H1 (cell line): ENCODE measurements around the gene GPR160. TPM values are rescaled to one million over a fixed set of nuclear protein-coding genes. Genes with fewer than 3 reads are reported as not detected.

Experiments used
- CTCF ChIA-PET: fragments of 300-600 bp; sonication (Branson Sonifier 250); formaldehyde crosslinking; loops from one replicate; lab custom pipeline; 2021; ENCODE audit not compliant: partially characterized antibody; lab: Charles Lee
- POLR2A ChIA-PET: fragments of 300-600 bp; sonication (Branson Sonifier 250); formaldehyde crosslinking; loops from one replicate; lab custom pipeline; 2021; ENCODE audit warnings: inconsistent platforms; ENCODE audit not compliant: partially characterized antibody; lab: Charles Lee
- DNase-seq, 2 experiments: peaks; one replicate each; pipeline versions ENCODE4 v3.0.0 to v3.0.0-alpha.2; 2010 to 2022; ENCODE audit warnings: low spot score in 2 of 2, low read depth in 1 of 2, mixed read lengths in 1 of 2
- FAIRE-seq: peaks from 2 replicates; lab custom pipeline; 2011; peaks lifted over from hg19 to GRCh38; lab: Jason Lieb, UNC
- H2AFZ ChIP-seq: 2 replicates; pipeline ENCODE4 v1.8.1; 2012; ENCODE audit warnings: low read length, inconsistent platforms
- H2AK5ac ChIP-seq: 2 replicates; pipeline ENCODE4 v1.6.1; 2013; ENCODE audit warnings: low read depth, low read length
- H2BK120ac ChIP-seq: replicated peaks from 2 replicates; pipeline ENCODE3; 2013; ENCODE audit warnings: low read depth, low read length, inconsistent platforms
- H2BK12ac ChIP-seq: 2 replicates; pipeline ENCODE4 v1.6.1; 2013; ENCODE audit warnings: low read depth, low read length
- H2BK15ac ChIP-seq: 2 replicates; pipeline ENCODE4 v1.6.1; 2013; ENCODE audit warnings: low read length
- H2BK20ac ChIP-seq: 2 replicates; pipeline ENCODE4 v1.6.1; 2013; ENCODE audit warnings: low read length
- H2BK5ac ChIP-seq: 2 replicates; pipeline ENCODE4 v1.6.1; 2013; ENCODE audit warnings: low read depth, low read length
- H3K14ac ChIP-seq: 2 replicates; pipeline ENCODE4 v1.6.1; 2013; ENCODE audit warnings: inconsistent platforms; ENCODE audit not compliant: insufficient read length
- H3K18ac ChIP-seq: 2 replicates; pipeline ENCODE4 v1.6.1; 2013; ENCODE audit warnings: low read length; ENCODE audit errors: extremely low read depth
- H3K23ac ChIP-seq: 2 replicates; pipeline ENCODE4 v1.6.1; 2013; ENCODE audit warnings: inconsistent platforms; ENCODE audit not compliant: insufficient read length
- H3K23me2 ChIP-seq: 2 replicates; pipeline ENCODE4 v1.6.1; 2013; ENCODE audit warnings: low read depth, low read length
- H3K27ac ChIP-seq: 2 replicates; pipeline ENCODE4 v1.6.1; 2011; ENCODE audit warnings: low read depth, low read length, inconsistent platforms
- H3K27me3 ChIP-seq, 4 experiments: replicated peaks in 1 of 4; 1 replicate in 1 of 4; 2 replicates in 3 of 4; pipeline versions ENCODE4 v1.6.1 to v1.8.1; 2011 to 2013; ENCODE audit warnings: low read length in 3 of 4, mild to moderate bottlenecking in 3 of 4, inconsistent platforms in 2 of 4, mixed read lengths in 2 of 4, moderate library complexity in 1 of 4; ENCODE audit not compliant: control insufficient read depth in 3 of 4, insufficient read depth in 3 of 4; ENCODE audit errors: extremely low read depth in 1 of 4
- H3K36me3 ChIP-seq, 4 experiments: 2 replicates each; pipeline versions ENCODE4 v1.6.1 to v1.8.1; 2011 to 2013; ENCODE audit warnings: mild to moderate bottlenecking in 4 of 4, low read length in 3 of 4, moderate library complexity in 2 of 4, control low read depth in 1 of 4, inconsistent platforms in 1 of 4; ENCODE audit not compliant: insufficient read depth in 4 of 4, control insufficient read depth in 2 of 4
- H3K4ac ChIP-seq: replicated peaks from 2 replicates; pipeline ENCODE3; 2013; ENCODE audit warnings: low read length, low read depth, mixed read lengths, inconsistent platforms; ENCODE audit not compliant: insufficient read length
- H3K4me1 ChIP-seq, 4 experiments: replicated peaks in 1 of 4; 1 replicate in 1 of 4; 2 replicates in 3 of 4; pipeline versions ENCODE4 v1.6.1 to v1.8.1; 2011 to 2013; ENCODE audit warnings: low read length in 3 of 4, inconsistent platforms in 2 of 4, mixed read lengths in 1 of 4; ENCODE audit not compliant: insufficient read depth in 4 of 4, control insufficient read depth in 3 of 4
- H3K4me2 ChIP-seq, 2 experiments: 2 replicates each; pipeline versions ENCODE4 v1.6.1 to v1.8.1; 2011 to 2013; ENCODE audit warnings: low read depth in 2 of 2, low read length in 2 of 2, control low read depth in 1 of 2, inconsistent platforms in 1 of 2, mild to moderate bottlenecking in 1 of 2; ENCODE audit not compliant: insufficient read depth in 1 of 2
- H3K4me3 ChIP-seq, 4 experiments: fragments of 200-600, 300-600 bp in 1 of 4; sonication (generic), shearing (Covaris generic), sonication (Bioruptor Twin) in 1 of 4; 2 replicates each; pipeline versions ENCODE4 v1.5.1 to v1.8.1; 2011 to 2016; ENCODE audit warnings: low read length in 4 of 4, low read depth in 3 of 4, control low read depth in 2 of 4, inconsistent platforms in 2 of 4, mild to moderate bottlenecking in 2 of 4, mixed read lengths in 1 of 4, moderate library complexity in 1 of 4; ENCODE audit not compliant: insufficient read depth in 2 of 4; ENCODE audit errors: extremely low read depth in 1 of 4
- H3K56ac ChIP-seq: replicated peaks from 2 replicates; pipeline ENCODE3; 2013; ENCODE audit warnings: low read depth, mild to moderate bottlenecking, mixed read lengths, low read length, inconsistent platforms; ENCODE audit not compliant: insufficient read length
- H3K79me1 ChIP-seq: 2 replicates; pipeline ENCODE4 v1.6.1; 2013; ENCODE audit warnings: low read depth, low read length, control low read depth
- H3K79me2 ChIP-seq, 2 experiments: 2 replicates each; pipeline versions ENCODE4 v1.6.1 to v1.8.1; 2012 to 2013; ENCODE audit warnings: low read length in 2 of 2, mild to moderate bottlenecking in 2 of 2, inconsistent platforms in 1 of 2; ENCODE audit not compliant: insufficient read depth in 2 of 2, control insufficient read depth in 1 of 2
- H3K9ac ChIP-seq, 4 experiments: replicated peaks in 1 of 4; 1 replicate in 1 of 4; 2 replicates in 3 of 4; pipeline versions ENCODE4 v1.6.1 to v1.8.1; 2011 to 2013; ENCODE audit warnings: low read depth in 3 of 4, low read length in 3 of 4, control low read depth in 2 of 4, mild to moderate bottlenecking in 2 of 4, moderate library complexity in 2 of 4, inconsistent platforms in 1 of 4; ENCODE audit errors: extremely low read depth in 1 of 4
- H3K9me3 ChIP-seq, 2 experiments: 2 replicates each; pipeline versions ENCODE4 v1.6.1 to v1.8.1; 2012 to 2013; ENCODE audit warnings: mild to moderate bottlenecking in 2 of 2, moderate library complexity in 2 of 2, control low read depth in 1 of 2, inconsistent platforms in 1 of 2, low read depth in 1 of 2, low read length in 1 of 2, mixed read lengths in 1 of 2; ENCODE audit not compliant: insufficient read depth in 2 of 2
- H4K20me1 ChIP-seq, 2 experiments: replicated peaks in 1 of 2; 2 replicates each; pipeline versions ENCODE3 to v1.8.1; 2011 to 2013; ENCODE audit warnings: inconsistent platforms in 2 of 2, low read length in 2 of 2, mild to moderate bottlenecking in 1 of 2; ENCODE audit not compliant: insufficient read depth in 2 of 2, control insufficient read depth in 1 of 2
- H4K5ac ChIP-seq: 2 replicates; pipeline ENCODE4 v1.6.1; 2013; ENCODE audit warnings: low read length, low read depth, mixed read lengths, inconsistent platforms; ENCODE audit not compliant: insufficient read length
- H4K8ac ChIP-seq: 2 replicates; pipeline ENCODE4 v1.8.0; 2013; ENCODE audit warnings: mild to moderate bottlenecking, moderate library complexity, low read length, inconsistent platforms; ENCODE audit not compliant: insufficient read depth; ENCODE audit errors: extremely low read depth
- H4K91ac ChIP-seq: replicated peaks from 2 replicates; pipeline ENCODE3; 2013; ENCODE audit warnings: low read length, mixed read lengths, inconsistent platforms; ENCODE audit not compliant: insufficient read length
- ASH2L ChIP-seq: fragments of 200-600, 300-600 bp; sonication (generic); IDR thresholded peaks from one replicate; pipeline ENCODE4 v1.7.1; 2017; ENCODE audit warnings: low read length
- BACH1 ChIP-seq: IDR thresholded peaks from 2 replicates; pipeline ENCODE4 v1.6.1; 2012; ENCODE audit warnings: low read length, improper control_type of control experiment
- CREB1 ChIP-seq: IDR thresholded peaks from 2 replicates; pipeline ENCODE4 v1.6.1; 2012; ENCODE audit warnings: inconsistent platforms
- CTBP2 ChIP-seq: IDR thresholded peaks from 2 replicates; pipeline ENCODE4 v1.7.0; 2011; ENCODE audit warnings: borderline replicate concordance, mild to moderate bottlenecking, moderate library complexity, mixed read lengths, low read length; ENCODE audit not compliant: insufficient read depth, insufficient read length
- CTCF ChIP-seq, 3 experiments: IDR thresholded peaks; 1 replicate in 2 of 3; 2 replicates in 1 of 3; pipeline versions ENCODE4 v1.5.1 to v1.6.1; 2011; ENCODE audit warnings: low read length in 3 of 3, mild to moderate bottlenecking in 3 of 3, inconsistent platforms in 2 of 3, low read depth in 1 of 3, moderate library complexity in 1 of 3; ENCODE audit not compliant: insufficient read depth in 1 of 3; ENCODE audit errors: control extremely low read depth in 1 of 3
- POU5F1 ChIP-seq: IDR thresholded peaks from 2 replicates; pipeline ENCODE4 v1.6.1; 2011; ENCODE audit warnings: low read depth, mild to moderate bottlenecking, low read length, moderate library complexity
- RNF2 ChIP-seq: fragments of 200-900, 300-1000 bp; sonication (generic); IDR thresholded peaks from 2 replicates; pipeline ENCODE4 v1.7.1; 2016; ENCODE audit warnings: borderline replicate concordance, low read depth, mild to moderate bottlenecking, antibody characterized with exemption, low read length; ENCODE audit not compliant: poor library complexity, severe bottlenecking; ENCODE audit errors: missing control alignments
- SIN3A ChIP-seq, 2 experiments: IDR thresholded peaks in 1 of 2; conservative IDR thresholded peaks in 1 of 2; 2 replicates each; pipeline ENCODE4 v1.6.1; 2011 to 2012; ENCODE audit warnings: low read length in 2 of 2, improper control_type of control experiment in 1 of 2, low read depth in 1 of 2, mild to moderate bottlenecking in 1 of 2
- SIRT6 ChIP-seq: IDR thresholded peaks from one replicate; pipeline ENCODE4 v1.7.1; 2012; ENCODE audit warnings: low read length, inconsistent platforms
- SP1 ChIP-seq: IDR thresholded peaks from 2 replicates; pipeline ENCODE4 v1.6.1; 2011; ENCODE audit warnings: low read depth, low read length
- TAF1 ChIP-seq: IDR thresholded peaks from 2 replicates; pipeline ENCODE4 v1.6.1; 2011; ENCODE audit warnings: mild to moderate bottlenecking, low read depth, low read length
- ZNF274 ChIP-seq: IDR thresholded peaks from 2 replicates; pipeline ENCODE4 v1.7.0; 2012; ENCODE audit warnings: low read length, borderline replicate concordance; ENCODE audit errors: extremely low read depth
- WGBS, 2 experiments: shearing (Covaris generic) in 1 of 2; methylation state at CpG; one replicate each; pipeline versions ENCODE4 v1.1.6 to v1.1.7; 2013 to 2015; ENCODE audit warnings: low lambda C conversion rate in 2 of 2, mixed read lengths in 2 of 2, inconsistent platforms in 1 of 2, low coverage in 1 of 2, missing lambda C conversion rate in 1 of 2; ENCODE audit not compliant: insufficient replicate concordance in 2 of 2, insufficient coverage in 1 of 2, insufficient read length in 1 of 2; ENCODE audit errors: extremely low coverage in 1 of 2, missing lambda C conversion rate in 1 of 2; 5-methylcytosine and 5-hydroxymethylcytosine counted together
- polyA plus RNA-seq, 7 experiments: library from polyadenylated mRNA; depleted of rRNA in 3 of 7; stranded (reverse) in 5 of 7; unstranded in 2 of 7; fragments of >200 nt in 5 of 7; fragments of 200-250 nt in 2 of 7; gene quantifications; 1 replicate in 5 of 7; 2 replicates in 1 of 7; 4 replicates in 1 of 7; pipeline versions ENCODE4 v1.2.1 to v1.2.3, GENCODE V29; 2011 to 2013; ENCODE audit warnings: missing spikeins in 2 of 7, mixed read lengths in 2 of 7
- total RNA-seq: library from RNA; stranded (reverse); fragmentation: NEBNext Ultra II Directional; extraction: Animal tissue kit (Norgen Biotek cat#: 25700); gene quantifications from 2 replicates; pipeline ENCODE4 v1.2.1, GENCODE V29; 2021

The GPR160 gene
- total and polyA plus RNA-seq, 2 of the 8 experiments (the other 6 are each of a cell fraction or from before 2014, with no cell fraction given): 14.3 to 16.6 TPM

- no peak overlapping the region for H3K23ac ChIP-seq
- no peaks in the 10 kb centered on the region for H3K4me1 ChIP-seq
- no peak overlapping the region for H2BK120ac ChIP-seq
- H3K4ac ChIP-seq: no peak overlapping the region
- no peak overlapping the region for H2BK20ac ChIP-seq
- H2BK5ac ChIP-seq: no peak overlapping the region
- no peak overlapping the region for H4K91ac ChIP-seq
- H2BK15ac ChIP-seq: no peak overlapping the region
- no peak overlapping the region for H4K8ac ChIP-seq
- H3K9me3 ChIP-seq: no peaks in the 10 kb centered on the region
- no peaks in the 10 kb centered on the region for H3K79me2 ChIP-seq
- H3K27me3 ChIP-seq: no peaks in the 10 kb centered on the region
- WGBS, 2 experiments: 93% methylated on average over 2 of the region's 2 CpGs; no CpG with 5 or more reads in 1 of the 2 experiments
- no peaks in the 10 kb centered on the region for H4K20me1 ChIP-seq
- no peak for DNase-seq
- no peak overlapping the region for H3K27ac ChIP-seq
- CTCF ChIA-PET: interaction anchor here (0.6 to 1.3 kb wide), 3 partner anchors 21 to 518 kb away, joined by 3 to 5 read pairs (median 3); no protein-coding TSS in a partner anchor
- no peak for FAIRE-seq
- H2AFZ ChIP-seq: no peak overlapping the region
- no peak overlapping the region for H3K18ac ChIP-seq
- no peaks in the 10 kb centered on the region for H3K23me2 ChIP-seq
- no peak overlapping the region for H2AK5ac ChIP-seq
- no peak overlapping the region for H4K5ac ChIP-seq
- H3K56ac ChIP-seq: no peak overlapping the region
- no peak overlapping the region for H3K4me2 ChIP-seq
- no peak overlapping the region for H3K4me3 ChIP-seq
- H3K9ac ChIP-seq: no peak overlapping the region
- H2BK12ac ChIP-seq: no peak overlapping the region
- H3K14ac ChIP-seq: no peak overlapping the region
- H3K36me3 ChIP-seq: peaks cover 0 to 5% (median 3%) of the 10 kb centered on the region in 4 experiments; a peak in 1 of 8 replicates
- POLR2A ChIA-PET: interaction anchor here (0.5 kb wide), 1 partner anchor 232 kb away, joined by 3 read pairs; no protein-coding TSS in a partner anchor
- no peaks in the 10 kb centered on the region for H3K79me1 ChIP-seq
- TF ChIP-seq CTCF (IDR thresholded peaks at IDR 0.05; ENCODE audit: control extremely low read depth in 1 of 3, insufficient read depth in 1 of 3, low read depth in 1 of 3, low read length in 3 of 3) (no peak), BACH1 (no peak), TAF1 (no peak), SIRT6 (no peak), CREB1 (no peak), ZNF274 (no peak), ASH2L (no peak), SIN3A (conservative IDR thresholded peaks at IDR 0.05 in 1 of 2, IDR thresholded peaks at IDR 0.05 in 1 of 2; ENCODE audit: low read depth in 1 of 2, low read length in 2 of 2) (no peak), CTBP2 (no peak), RNF2 (no peak), SP1 (no peak), POU5F1 (no peak)
Measured at GRCh38 chr3:170000051-170000450, 37.7 kb upstream of the GPR160 start.
